ENCODE data around the gene NUMBL.

GRCh38 chr19:40736661-40737060, 46.2 kb upstream of the NUMBL start:
- TF ChIP-seq CTCF (conservative IDR thresholded peaks at IDR 0.05; ENCODE audit: low read depth, low read length), result no peak
- TF ChIP-seq EZH2 (IDR thresholded peaks at IDR 0.05; ENCODE audit: borderline replicate concordance, low read depth, low read length, poor library complexity, severe bottlenecking), result no peak
